Measurements from ENCODE around the gene PLCXD3. TPM values are rescaled to one million over a fixed set of nuclear protein-coding genes. Genes with fewer than 3 reads are reported as not detected.

The PLCXD3 gene
- total and polyA plus RNA-seq, 2 experiments from 2014 or later: 0.13 to 0.22 TPM

GRCh38 chr5:41412496-41412895 lies 97.9 kb downstream of the PLCXD3 start:
- H3K79me2 ChIP-seq (ENCODE audit: insufficient read depth): no peaks in the 10 kb centered on the region
- no peaks in the 10 kb centered on the region for H4K20me1 ChIP-seq (ENCODE audit: insufficient read depth)
- TF ChIP-seq EZH2 (IDR thresholded peaks at IDR 0.05; ENCODE audit: insufficient read depth, poor library complexity, severe bottlenecking) (no peak), EZH2phosphoT487 (IDR thresholded peaks at IDR 0.05; ENCODE audit: insufficient read depth, low read depth) (no peak)

GRCh38 chr5:41410737-41411136 lies 99.7 kb downstream of the PLCXD3 start:
- WGBS, 2 experiments (ENCODE audit: low coverage in 1 of 2, low lambda C conversion rate in 2 of 2, missing lambda C conversion rate in 2 of 2): 96 to 98% methylated on average over 4 of the region's 4 CpGs
- no peak overlapping the region for H3K4me3 ChIP-seq
- no peak overlapping the region for H3K4me2 ChIP-seq (ENCODE audit: unreplicated experiment)
- no peaks in the 10 kb centered on the region for H3K79me2 ChIP-seq (ENCODE audit: insufficient read depth)
- DNase-seq: no peak
- no peak overlapping the region for H3K27ac ChIP-seq
- H3K9me2 ChIP-seq (ENCODE audit: insufficient read depth): no peaks in the 10 kb centered on the region
- no peaks in the 10 kb centered on the region for H4K20me1 ChIP-seq (ENCODE audit: insufficient read depth)
- no peaks in the 10 kb centered on the region for H3K27me3 ChIP-seq (replicated peaks; ENCODE audit: insufficient read depth)
- in situ Hi-C loops (cut with MboI): no loop called here
- no peaks in the 10 kb centered on the region for H3K9me3 ChIP-seq (ENCODE audit: low read depth)
- TF ChIP-seq EZH2 (IDR thresholded peaks at IDR 0.05; ENCODE audit: insufficient read depth, poor library complexity, severe bottlenecking) (no peak), EZH2phosphoT487 (IDR thresholded peaks at IDR 0.05; ENCODE audit: insufficient read depth, low read depth) (no peak)
- no peak overlapping the region for H3K9ac ChIP-seq
- H3K4me1 ChIP-seq (ENCODE audit: insufficient read depth): peaks cover 57% of the 10 kb centered on the region
- H3F3A ChIP-seq (ENCODE audit: insufficient read depth): peaks cover 49% of the 10 kb centered on the region
- no peaks in the 10 kb centered on the region for H3K36me3 ChIP-seq (ENCODE audit: low read depth)
- no peak overlapping the region for H2AFZ ChIP-seq

More at GRCh38 chr5:41412496-41412895, 97.9 kb downstream of the PLCXD3 start:
- Histone ChIP-seq H3K4me1 (ENCODE audit: insufficient read depth) (peaks cover 72% of the 10 kb centered on the region), H3K36me3 (ENCODE audit: low read depth) (no peaks in the 10 kb centered on the region), H3K9me2 (ENCODE audit: insufficient read depth) (no peaks in the 10 kb centered on the region), H3K27me3 (replicated peaks; ENCODE audit: insufficient read depth) (no peaks in the 10 kb centered on the region), H3K9me3 (ENCODE audit: low read depth) (no peaks in the 10 kb centered on the region), H3K9ac (no peak overlapping the region), H3F3A (ENCODE audit: insufficient read depth) (peaks cover 64% of the 10 kb centered on the region), H2AFZ (peak overlapping the region; percentile 38; the same call in 1 of the 2 replicates), H3K4me3 (no peak overlapping the region), H3K4me2 (ENCODE audit: unreplicated experiment) (peak overlapping the region; percentile 19), H3K27ac (no peak overlapping the region)
- DNase-seq: no peak
- in situ Hi-C loops (cut with MboI): no loop called here
- WGBS, 2 experiments (ENCODE audit: low coverage in 1 of 2, low lambda C conversion rate in 2 of 2, missing lambda C conversion rate in 2 of 2): 78 to 87% methylated on average over 2 of the region's 2 CpGs

- Histone ChIP-seq H4K20me1 (ENCODE audit: insufficient read depth) (no peaks in the 10 kb centered on the region), H3K9me3 (ENCODE audit: low read depth) (no peaks in the 10 kb centered on the region), H2AFZ (no peak overlapping the region), H3F3A (ENCODE audit: insufficient read depth) (peaks cover 44% of the 10 kb centered on the region), H3K4me1 (ENCODE audit: insufficient read depth) (peaks cover 53% of the 10 kb centered on the region), H3K79me2 (ENCODE audit: insufficient read depth) (no peaks in the 10 kb centered on the region), H3K9ac (no peak overlapping the region), H3K36me3 (ENCODE audit: low read depth) (no peaks in the 10 kb centered on the region), H3K27me3 (replicated peaks; ENCODE audit: insufficient read depth) (no peaks in the 10 kb centered on the region), H3K9me2 (ENCODE audit: insufficient read depth) (no peaks in the 10 kb centered on the region), H3K4me2 (ENCODE audit: unreplicated experiment) (no peak overlapping the region), H3K27ac (no peak overlapping the region), H3K4me3 (no peak overlapping the region)
- in situ Hi-C loops (cut with MboI): no loop called here
- WGBS, 2 experiments (ENCODE audit: low coverage in 1 of 2, low lambda C conversion rate in 2 of 2, missing lambda C conversion rate in 2 of 2): 81 to 84% methylated on average over 9 of the region's 9 CpGs
- DNase-seq: no peak
- no peak for TF ChIP-seq EZH2 (IDR thresholded peaks at IDR 0.05; ENCODE audit: insufficient read depth, poor library complexity, severe bottlenecking)
- no peak for TF ChIP-seq EZH2phosphoT487 (IDR thresholded peaks at IDR 0.05; ENCODE audit: insufficient read depth, low read depth)
These were observed 100.1 kb downstream of the PLCXD3 start for GRCh38 chr5:41410307-41410706.

- no peaks in the 10 kb centered on the region for H3K27me3 ChIP-seq (replicated peaks; ENCODE audit: insufficient read depth)
- H3K36me3 ChIP-seq (ENCODE audit: low read depth): no peaks in the 10 kb centered on the region
- no peaks in the 10 kb centered on the region for H3K9me2 ChIP-seq (ENCODE audit: insufficient read depth)
- no peaks in the 10 kb centered on the region for H3K9me3 ChIP-seq (ENCODE audit: low read depth)
- 36 to 43% methylated on average over 6 of the region's 6 CpGs for WGBS, 2 experiments (ENCODE audit: low coverage in 1 of 2, low lambda C conversion rate in 2 of 2, missing lambda C conversion rate in 2 of 2)
- H3K79me2 ChIP-seq (ENCODE audit: insufficient read depth): no peaks in the 10 kb centered on the region
- H2AFZ ChIP-seq: peak overlapping the region; percentile 33
- H3K4me1 ChIP-seq (ENCODE audit: insufficient read depth): peaks cover 40% of the 10 kb centered on the region
- peak overlapping the region; percentile 27 for H3K9ac ChIP-seq
- in situ Hi-C loops (cut with MboI): no loop called here
- peak; percentile 87 for DNase-seq
- no peak for TF ChIP-seq EZH2phosphoT487 (IDR thresholded peaks at IDR 0.05; ENCODE audit: insufficient read depth, low read depth)
- TF ChIP-seq EZH2 (IDR thresholded peaks at IDR 0.05; ENCODE audit: insufficient read depth, poor library complexity, severe bottlenecking): no peak
- peak overlapping the region; percentile 75 for H3K27ac ChIP-seq
- H4K20me1 ChIP-seq (ENCODE audit: insufficient read depth): no peaks in the 10 kb centered on the region
- peaks cover 36% of the 10 kb centered on the region for H3F3A ChIP-seq (ENCODE audit: insufficient read depth)
- H3K4me3 ChIP-seq: no peak overlapping the region
- H3K4me2 ChIP-seq (ENCODE audit: unreplicated experiment): peak overlapping the region; percentile 17
These were observed 101.5 kb downstream of the PLCXD3 start for GRCh38 chr5:41408676-41409443.

Data from GM23248 (cell line).